Activated CD4-positive, CD25-positive, alpha-beta regulatory T cell treated with anti-CD3 and anti-CD28 coated beads, Interleukin-2, amount 50 U/mL, for 72 hours (primary cell): ENCODE data around the gene IDH3G.
A peak's percentile ranks its signal among the peaks of the same experiment; 100 is the strongest.
"Not testable (repeated sequence)": the region's sequence is repeated elsewhere in the genome, so short reads cannot be mapped to it uniquely, and the experiment has no call there.

Source experiments
- DNase-seq: peaks from one replicate; pipeline ENCODE4 v3.0.0; 2021

The IDH3G gene

GRCh38 chrX:153794018-153794896, at the start of gene IDH3G, which contains the start of gene SSR4:
Gene IDH3G, minus strand, starts transcription at chrX:153794375. Its CDS starts 49 bp downstream, at chrX:153794326.
Gene SSR4, plus strand, starts transcription at chrX:153794668. Its CDS starts 20 bp downstream, at chrX:153794688.
- DNase-seq = peak; percentile 90

- DNase-seq = no peak
These were observed 42.7 kb upstream of the IDH3G start for GRCh38 chrX:153836921-153837320.

GRCh38 chrX:153832728-153833127, 38.6 kb upstream of the IDH3G start:
- DNase-seq = no peak

GRCh38 chrX:153831429-153832150, 37.4 kb upstream of the IDH3G start:
- DNase-seq = no peak

- no peak for DNase-seq
These were observed 36.7 kb upstream of the IDH3G start for GRCh38 chrX:153830640-153831428.

- DNase-seq = no peak
These were observed 35.8 kb upstream of the IDH3G start, which contains the start of gene PDZD4 for GRCh38 chrX:153829799-153830639. Gene PDZD4, minus strand, starts transcription at chrX:153830544. Its CDS starts 246 bp downstream, at chrX:153830298.

- no peak for DNase-seq
These were observed 35.3 kb upstream of the IDH3G start for GRCh38 chrX:153829549-153829798.

- DNase-seq = no peak
These were observed 34.8 kb upstream of the IDH3G start for GRCh38 chrX:153828723-153829548.

- DNase-seq = no peak
These were observed 34.1 kb upstream of the IDH3G start for GRCh38 chrX:153828308-153828707.

- no peak for DNase-seq
These were observed 33.7 kb upstream of the IDH3G start for GRCh38 chrX:153827903-153828302.

GRCh38 chrX:153827016-153827415, 32.8 kb upstream of the IDH3G start:
- DNase-seq = no peak

- no peak for DNase-seq
These were observed 30.9 kb upstream of the IDH3G start for GRCh38 chrX:153825042-153825441.

- DNase-seq = no peak
These were observed 30.2 kb upstream of the IDH3G start for GRCh38 chrX:153824348-153824747.

GRCh38 chrX:153821066-153821465, 26.9 kb upstream of the IDH3G start:
- no peak for DNase-seq

- no peak for DNase-seq
These were observed 26.4 kb upstream of the IDH3G start for GRCh38 chrX:153820601-153821000.

GRCh38 chrX:153819384-153820040, 25.3 kb upstream of the IDH3G start:
- DNase-seq = no peak

GRCh38 chrX:153818571-153819383, 24.6 kb upstream of the IDH3G start:
- peak; percentile 57 for DNase-seq

GRCh38 chrX:153818064-153818463, 23.9 kb upstream of the IDH3G start:
- not testable (repeated sequence) for DNase-seq

- no peak for DNase-seq
These were observed 22.9 kb upstream of the IDH3G start for GRCh38 chrX:153816831-153817690.
